CD4-positive, alpha-beta T cell treated with Interleukin-12 subunit alpha and Interleukin-12 subunit beta, for 1 hour (primary cell): ENCODE data around the gene CCDC93.

Source experiments
- DNase-seq: peaks from one replicate; pipeline ENCODE4 v3.0.0-alpha.2; 2020

The CCDC93 gene

DNA sequence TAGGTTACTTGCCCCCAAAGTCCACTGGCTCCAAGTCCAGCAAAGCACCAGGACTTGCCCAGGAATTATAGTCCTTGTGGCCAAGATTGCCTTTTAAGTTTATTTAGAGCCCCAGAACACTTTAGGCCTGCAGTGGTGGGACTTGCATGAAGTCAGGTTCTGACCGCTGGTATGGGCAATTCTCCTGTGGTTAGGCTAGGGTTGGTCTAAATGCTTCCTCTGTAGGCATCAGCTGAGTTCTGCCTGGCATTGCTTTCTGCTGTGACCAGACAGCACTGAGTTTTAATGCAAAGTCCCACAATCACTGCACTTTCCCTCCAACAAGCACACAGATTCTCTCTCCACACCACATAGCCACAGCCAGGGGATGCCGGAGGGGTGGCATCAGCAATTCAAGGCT is 134.9 kb downstream of the CCDC93 start:
- no peak for DNase-seq

DNA sequence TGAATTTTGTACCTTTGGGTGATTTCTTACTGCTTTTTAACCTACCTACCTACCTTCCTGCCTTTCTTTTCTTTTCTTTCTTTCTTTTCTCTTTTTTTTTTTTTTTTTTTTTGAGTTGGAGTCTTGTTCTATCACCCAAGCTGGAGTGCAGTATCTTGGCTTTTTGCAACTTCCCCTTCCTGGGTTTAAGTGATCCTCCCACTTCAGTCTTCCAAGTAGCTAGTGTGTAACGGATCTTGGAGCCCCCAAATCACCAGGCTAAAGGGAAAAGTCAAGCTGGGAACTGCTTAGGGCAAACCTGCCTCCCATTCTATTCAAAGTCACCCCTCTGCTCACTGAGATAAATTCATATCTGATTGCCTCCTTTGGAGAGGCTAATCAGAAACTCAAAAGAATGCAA is 138.1 kb downstream of the CCDC93 start:
- DNase-seq = no peak
